OCI-LY7 (cell line): ENCODE results near the gene DUSP28. TPM values are rescaled to one million over a fixed set of nuclear protein-coding genes. Genes with fewer than 3 reads are reported as not detected.

ENCODE experiments used
- BruUV-seq: library from RNA; stranded (reverse); fragments of 400-500 nt; replicated peaks from 2 replicates; lab custom pipeline; 2021; lab: Mats Ljungman, UMichigan
- CTCF ChIA-PET: fragments of 300-600 bp; sonication (Branson Sonifier 250); formaldehyde crosslinking; loops from one replicate; lab custom pipeline; 2022; ENCODE audit warnings: antibody characterized with exemption; ENCODE audit not compliant: unreplicated experiment; lab: Charles Lee
- POLR2A ChIA-PET: fragments of 300-600 bp; sonication (Branson Sonifier 250); formaldehyde crosslinking; loops from one replicate; lab custom pipeline; 2022; ENCODE audit warnings: antibody characterized with exemption; lab: Charles Lee
- DNase-seq: peaks from one replicate; pipeline ENCODE4 v3.0.0-alpha.2; 2015; ENCODE audit warnings: low spot score
- H2AFZ ChIP-seq: fragments of 200-600 bp; sonication (generic), shearing (Covaris generic); 2 replicates; pipeline ENCODE4 v1.6.1; 2014; ENCODE audit warnings: mild to moderate bottlenecking, antibody characterized with exemption, low read length, moderate library complexity
- H3K27ac ChIP-seq: fragments of 200-600 bp; sonication (generic); 2 replicates; pipeline ENCODE4 v1.5.1; 2014; ENCODE audit warnings: mixed run types, low read depth, mild to moderate bottlenecking, moderate library complexity, low read length, inconsistent platforms; ENCODE audit not compliant: poor library complexity, severe bottlenecking
- H3K36me3 ChIP-seq: fragments of 200-600 bp; sonication (generic); 2 replicates; pipeline ENCODE4 v1.6.1; 2014; ENCODE audit warnings: mild to moderate bottlenecking, antibody characterized with exemption, low read length, moderate library complexity, mixed read lengths; ENCODE audit not compliant: insufficient read depth
- H3K4me1 ChIP-seq: fragments of 200-600 bp; sonication (generic); 2 replicates; pipeline ENCODE4 v1.5.1; 2014; ENCODE audit warnings: mild to moderate bottlenecking, low read length; ENCODE audit not compliant: insufficient read depth, poor library complexity, severe bottlenecking
- H3K4me2 ChIP-seq: fragments of 200-600 bp; sonication (generic); 2 replicates; pipeline ENCODE4 v1.6.1; 2014; ENCODE audit warnings: mild to moderate bottlenecking, low read length
- H3K4me3 ChIP-seq: fragments of 200-600 bp; sonication (generic); 2 replicates; pipeline ENCODE4 v1.5.1; 2014; ENCODE audit warnings: mild to moderate bottlenecking, low read depth, low read length; ENCODE audit not compliant: poor library complexity, severe bottlenecking
- H3K79me2 ChIP-seq: fragments of 200-600 bp; sonication (generic); 2 replicates; pipeline ENCODE4 v1.6.1; 2016; ENCODE audit warnings: low read depth, mild to moderate bottlenecking, low read length, moderate library complexity, mixed read lengths; ENCODE audit not compliant: insufficient read depth
- H3K9me2 ChIP-seq: fragments of 200-600 bp; sonication (generic); 2 replicates; pipeline ENCODE4 v1.6.1; 2016; ENCODE audit warnings: mild to moderate bottlenecking, low read length, mixed read lengths; ENCODE audit not compliant: insufficient read depth
- H3K9me3 ChIP-seq: fragments of 200-600 bp; sonication (generic); 2 replicates; pipeline ENCODE4 v1.6.1; 2014; ENCODE audit warnings: mild to moderate bottlenecking, mixed run types, low read length, mixed read lengths
- H4K20me1 ChIP-seq: fragments of 200-600 bp; sonication (generic); 2 replicates; pipeline ENCODE4 v1.6.1; 2014; ENCODE audit warnings: mild to moderate bottlenecking, antibody characterized with exemption, low read length, moderate library complexity, mixed read lengths; ENCODE audit not compliant: insufficient read depth
- CTCF ChIP-seq: fragments of 200-600 bp; sonication (generic); conservative IDR thresholded peaks from 2 replicates; pipeline ENCODE4 v1.5.1; 2014; ENCODE audit warnings: mild to moderate bottlenecking, antibody characterized with exemption, low read length, moderate library complexity, mixed read lengths
- EZH2phosphoT487 ChIP-seq: fragments of 200-600 bp; sonication (generic); IDR thresholded peaks from 2 replicates; pipeline ENCODE4 v1.6.1; 2018; ENCODE audit warnings: low read depth, borderline replicate concordance, mild to moderate bottlenecking, mixed run types, antibody characterized with exemption, low read length, moderate library complexity, mixed read lengths
- intact Hi-C: fragments of 100-400 bp; cut with micrococcal nuclease; formaldehyde crosslinking; loops from one replicate; pipeline ENCODE4 v1.10.0; 2022; ENCODE audit not compliant: unreplicated experiment
- total RNA-seq, 2 experiments: library from RNA; depleted of rRNA in 1 of 2; stranded (reverse); fragments of >200 nt in 1 of 2; shearing (Covaris generic) in 1 of 2; gene quantifications; 2 replicates each; pipeline ENCODE4 v1.2.3, GENCODE V29; 2014 to 2022

Gene DUSP28
- total RNA-seq, 2 experiments from 2014 or later, result 15.8 to 17.6 TPM

GRCh38 chr2:240569523-240569997, 9.4 kb downstream of the DUSP28 start:
- Histone ChIP-seq H3K4me3 (peak overlapping the region; percentile 83), H3K79me2 (peaks cover 13% of the 10 kb centered on the region; the same call in 1 of the 2 replicates), H4K20me1 (0 out of 2 replicates have a peak, but pooled peaks cover 5% of the 10 kb centered on the region), H3K27ac (peak overlapping the region; percentile 57), H3K9me2 (no peaks in the 10 kb centered on the region), H2AFZ (no peak overlapping the region), H3K4me1 (peaks cover 44% of the 10 kb centered on the region), H3K4me2 (peak overlapping the region; percentile 99), H3K9me3 (no peaks in the 10 kb centered on the region), H3K36me3 (no peaks in the 10 kb centered on the region; the same call in 1 of the 2 replicates)
- peak; percentile 42 for DNase-seq
- BruUV-seq, result TSS peak; percentile 49
- TF ChIP-seq EZH2phosphoT487 (no peak), CTCF (no peak)
- ChIA-PET CTCF (interaction anchor here (0.6 to 1.4 kb wide), 2 partner anchors 15 to 102 kb away, joined by 3 to 5 read pairs; no protein-coding TSS in a partner anchor), POLR2A (interaction anchor here (1.2 kb wide), 1 partner anchor 10 kb away, joined by 3 read pairs; no protein-coding TSS in a partner anchor)
- intact Hi-C loops, result no loop called here

GRCh38 chr2:240569998-240570530, 9.9 kb downstream of the DUSP28 start:
- CTCF ChIA-PET, result no interaction called here

More at GRCh38 chr2:240569998-240570530, 9.9 kb downstream of the DUSP28 start:
- H3K4me1 ChIP-seq, result peaks cover 39% of the 10 kb centered on the region
- no peak for DNase-seq
- POLR2A ChIA-PET, result no interaction called here
- peak overlapping the region; percentile 83 for H3K4me3 ChIP-seq
- no peaks in the 10 kb centered on the region for H3K9me2 ChIP-seq
- peaks cover 13% of the 10 kb centered on the region; the same call in 1 of the 2 replicates for H3K79me2 ChIP-seq
- TF ChIP-seq CTCF (no peak), EZH2phosphoT487 (no peak)
- peaks cover 4% of the 10 kb centered on the region; the same call in 1 of the 2 replicates for H3K36me3 ChIP-seq
- intact Hi-C loops, result no loop called here
- no TSS peak for BruUV-seq
- H3K27ac ChIP-seq, result no peak overlapping the region
- H4K20me1 ChIP-seq, result 0 out of 2 replicates have a peak, but pooled peaks cover 5% of the 10 kb centered on the region
- peak overlapping the region; percentile 99 for H3K4me2 ChIP-seq
- no peaks in the 10 kb centered on the region for H3K9me3 ChIP-seq
- H2AFZ ChIP-seq, result no peak overlapping the region
